NCI-H774 (cell line): Measurements from ENCODE around the gene HOXB2.

Source experiments
- DNase-seq: peaks from one replicate; lab custom pipeline; 2025; lab: John Stamatoyannopoulos, UW

Gene HOXB2

DNA sequence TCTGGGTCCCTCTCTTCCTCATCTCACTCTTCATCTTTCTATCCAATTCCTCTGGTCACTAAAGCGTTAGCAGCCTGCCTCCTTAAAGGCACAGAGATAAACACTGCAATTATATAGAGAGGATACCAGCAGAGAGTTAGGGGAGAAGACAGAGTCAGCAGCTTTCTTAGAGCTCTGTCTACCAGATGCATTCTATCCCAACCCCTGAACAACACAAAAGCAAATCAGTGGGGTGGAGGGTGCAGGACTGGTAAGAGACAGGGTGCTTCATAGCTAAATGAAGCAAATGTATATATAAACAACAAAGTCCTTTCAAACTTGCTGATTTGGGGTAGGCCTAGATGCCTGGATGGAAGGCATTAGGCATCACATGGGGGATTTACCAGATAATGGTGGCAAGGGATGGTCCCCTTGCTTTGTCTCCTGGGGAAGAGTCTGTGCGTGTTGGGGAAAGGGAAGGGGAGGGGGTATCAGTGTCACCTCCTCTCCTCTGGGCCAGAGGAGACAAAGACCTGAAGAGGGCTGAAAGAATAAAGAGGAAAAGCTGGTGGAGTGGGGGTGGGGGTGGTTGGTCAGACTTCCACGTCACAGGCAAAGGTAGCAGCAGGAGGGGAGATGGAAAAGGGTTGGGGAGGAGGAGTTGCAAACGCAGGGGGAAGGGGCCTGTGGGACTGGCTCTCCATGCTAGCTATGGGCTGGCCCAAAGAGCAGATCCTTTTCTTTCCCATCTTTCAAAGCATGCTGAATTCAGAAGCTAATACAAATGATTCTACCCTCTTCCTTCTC, 21.2 kb upstream of the HOXB2 start:
- DNase-seq: no peak

DNA sequence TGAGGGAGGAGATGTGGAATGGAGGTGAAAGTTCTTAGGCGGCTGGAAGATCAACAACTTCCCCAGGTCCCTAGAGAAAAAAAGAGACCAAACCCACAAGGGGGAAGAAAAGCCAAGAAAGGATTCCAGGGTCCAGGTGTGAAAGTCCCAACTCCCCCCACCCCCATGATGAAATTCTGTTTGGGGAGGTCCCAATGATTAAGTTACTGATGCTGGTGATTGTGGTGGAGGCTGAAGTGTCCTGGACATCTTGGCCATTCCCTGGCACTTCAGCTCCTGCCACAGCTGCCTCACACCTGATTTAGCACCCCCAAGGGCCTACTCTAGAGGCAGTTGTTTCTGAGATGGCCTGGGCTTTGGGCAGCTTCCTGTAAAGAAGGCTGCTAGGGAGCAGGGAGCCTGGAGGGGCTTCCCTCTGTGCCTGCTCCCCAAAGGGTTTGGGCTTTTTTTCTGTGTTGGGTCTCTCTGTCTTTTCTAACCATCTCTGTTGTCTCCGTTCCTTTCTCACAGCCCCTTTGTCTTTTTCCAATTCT, 20.2 kb upstream of the HOXB2 start:
- no peak for DNase-seq

DNA sequence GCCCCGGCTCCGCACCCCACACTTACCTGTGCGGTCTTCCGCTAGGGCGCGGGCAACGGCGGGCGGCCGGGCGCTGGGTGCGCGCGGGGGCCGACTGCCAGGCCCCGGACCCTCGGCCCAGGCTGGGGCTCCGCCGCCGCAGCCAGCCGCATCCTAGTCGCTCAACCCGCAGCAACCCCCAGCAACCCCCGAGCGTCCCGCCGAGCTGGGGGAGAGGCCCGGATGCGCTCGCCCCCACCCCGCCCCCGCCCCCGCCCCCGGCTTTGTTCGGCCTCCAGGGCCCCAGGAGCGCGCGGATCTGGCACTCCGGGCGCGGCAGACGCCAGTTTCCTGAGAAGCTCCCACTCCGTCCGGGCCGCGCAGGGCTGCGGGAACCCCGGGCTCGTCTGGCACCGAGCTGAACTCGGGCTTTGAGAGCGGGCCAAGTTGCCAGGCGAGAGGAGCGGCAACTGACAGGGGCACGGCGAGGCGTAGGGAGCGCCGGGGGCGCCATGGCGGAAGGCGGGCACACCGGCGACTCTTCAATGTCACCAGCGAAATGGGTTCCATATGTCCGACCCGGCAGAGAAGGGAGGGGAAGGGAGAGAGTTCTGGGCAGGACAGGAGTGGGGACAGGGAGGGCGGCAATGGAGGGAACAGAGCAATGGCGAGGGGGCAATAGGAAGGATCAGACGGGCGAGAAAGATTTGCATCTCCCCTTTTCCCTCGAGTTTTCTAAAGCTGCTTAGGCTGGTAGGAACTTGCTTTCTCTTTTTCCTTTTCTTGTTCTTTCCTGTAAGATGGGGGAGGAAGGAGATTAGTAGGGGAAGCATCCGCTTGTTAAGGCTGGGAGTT, 19.5 kb upstream of the HOXB2 start:
- DNase-seq: no peak

DNA sequence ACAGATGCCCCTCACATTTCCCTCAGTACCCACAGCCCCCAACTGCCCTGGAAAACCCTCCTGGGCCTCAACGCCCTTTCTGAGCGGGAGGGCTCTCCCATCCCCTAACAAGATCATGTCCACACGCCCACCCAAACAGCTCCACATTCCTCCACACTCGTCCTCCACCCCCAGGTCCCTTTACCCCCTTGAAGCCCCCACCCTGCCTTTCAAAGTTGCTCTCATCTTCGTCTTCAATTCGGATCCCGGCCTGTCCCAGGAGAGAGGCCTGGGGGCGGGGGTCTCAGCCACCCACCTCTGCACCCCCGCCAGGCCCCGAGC, 18.9 kb upstream of the HOXB2 start:
- DNase-seq: no peak

DNA sequence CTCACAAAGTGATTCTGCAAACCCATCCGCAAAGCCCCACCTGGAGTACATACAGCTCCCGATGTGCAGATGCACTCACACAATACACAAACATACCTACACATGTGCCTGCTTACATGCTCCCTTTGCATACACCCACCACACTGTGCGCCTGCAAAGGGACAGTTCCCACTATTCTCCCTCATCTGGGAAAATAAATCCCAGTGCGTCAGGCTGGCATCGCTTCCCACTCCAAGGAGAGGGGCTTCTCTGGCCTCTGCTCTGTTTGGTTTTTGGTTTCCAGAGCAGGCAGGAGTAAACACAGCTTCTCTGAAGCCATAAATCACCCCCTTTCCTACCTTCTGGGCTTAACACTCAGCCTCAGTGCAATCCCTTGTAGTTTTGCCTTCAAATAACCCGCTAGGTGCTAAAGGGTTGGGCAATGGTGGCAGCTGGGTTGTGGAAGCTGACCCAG, 18.5 kb upstream of the HOXB2 start:
- no peak for DNase-seq

DNA sequence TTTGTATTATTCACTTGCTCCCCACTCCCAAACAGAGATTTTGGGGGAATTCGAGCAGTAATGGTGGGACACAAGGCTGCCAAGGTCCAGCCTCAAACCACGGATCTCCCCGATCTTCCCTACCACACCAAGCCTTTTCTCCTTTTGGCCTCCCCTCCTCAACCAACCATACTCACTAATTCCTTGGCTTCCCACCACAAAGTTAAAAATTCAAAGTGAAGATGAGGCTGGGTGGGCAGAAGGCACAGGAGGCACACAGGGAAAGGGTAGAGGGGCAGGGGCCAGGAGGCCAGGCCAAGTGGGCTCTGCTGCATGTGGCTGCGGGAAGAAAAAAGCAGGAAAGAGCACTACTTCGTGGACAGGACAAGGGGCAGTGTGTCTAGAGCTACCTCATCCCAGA, 18.0 kb upstream of the HOXB2 start:
- no peak for DNase-seq

DNA sequence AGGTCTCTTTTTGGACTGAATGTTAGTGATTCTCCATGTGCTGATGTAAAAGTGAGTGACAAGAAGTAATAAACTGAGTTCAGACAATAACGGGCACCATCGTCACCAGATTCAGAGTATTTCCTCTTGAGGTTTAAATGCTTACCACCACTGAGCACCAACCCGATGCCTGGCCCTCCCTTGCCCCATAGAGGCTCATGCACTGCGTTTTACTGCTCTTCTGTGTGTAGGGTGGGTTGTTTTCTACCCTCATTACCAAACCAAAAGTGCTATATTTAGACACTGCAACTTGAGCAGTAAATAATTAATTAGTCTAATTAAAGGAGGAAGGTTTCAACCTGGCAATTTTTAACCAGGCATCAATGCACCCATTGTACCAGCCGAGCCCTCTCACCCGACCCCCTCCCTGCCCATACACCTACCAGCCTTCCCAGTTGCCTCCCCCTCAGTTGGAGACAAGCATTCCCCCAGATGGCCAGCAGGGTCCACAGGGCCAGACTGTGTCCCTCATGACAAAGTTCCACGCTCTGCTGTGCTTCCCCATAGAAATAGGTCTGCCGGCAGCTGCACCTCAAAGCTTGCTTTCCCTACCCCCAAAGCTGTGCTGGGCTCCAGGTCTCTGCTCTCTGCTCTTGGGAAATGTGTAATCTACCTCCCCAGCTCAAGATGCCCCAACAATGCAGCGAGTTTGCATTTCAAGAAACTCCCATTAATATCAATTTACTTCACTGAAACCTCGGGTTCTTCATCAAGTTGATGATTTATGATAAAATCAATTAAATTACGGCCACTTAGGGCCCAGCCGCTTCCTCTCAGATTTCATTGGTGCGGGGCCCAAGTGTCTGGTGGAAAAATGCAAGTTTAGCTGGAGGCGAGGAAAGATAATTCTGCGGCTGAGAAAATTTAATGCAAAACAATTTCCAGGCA, 17.2 kb upstream of the HOXB2 start:
- no peak for DNase-seq

DNA sequence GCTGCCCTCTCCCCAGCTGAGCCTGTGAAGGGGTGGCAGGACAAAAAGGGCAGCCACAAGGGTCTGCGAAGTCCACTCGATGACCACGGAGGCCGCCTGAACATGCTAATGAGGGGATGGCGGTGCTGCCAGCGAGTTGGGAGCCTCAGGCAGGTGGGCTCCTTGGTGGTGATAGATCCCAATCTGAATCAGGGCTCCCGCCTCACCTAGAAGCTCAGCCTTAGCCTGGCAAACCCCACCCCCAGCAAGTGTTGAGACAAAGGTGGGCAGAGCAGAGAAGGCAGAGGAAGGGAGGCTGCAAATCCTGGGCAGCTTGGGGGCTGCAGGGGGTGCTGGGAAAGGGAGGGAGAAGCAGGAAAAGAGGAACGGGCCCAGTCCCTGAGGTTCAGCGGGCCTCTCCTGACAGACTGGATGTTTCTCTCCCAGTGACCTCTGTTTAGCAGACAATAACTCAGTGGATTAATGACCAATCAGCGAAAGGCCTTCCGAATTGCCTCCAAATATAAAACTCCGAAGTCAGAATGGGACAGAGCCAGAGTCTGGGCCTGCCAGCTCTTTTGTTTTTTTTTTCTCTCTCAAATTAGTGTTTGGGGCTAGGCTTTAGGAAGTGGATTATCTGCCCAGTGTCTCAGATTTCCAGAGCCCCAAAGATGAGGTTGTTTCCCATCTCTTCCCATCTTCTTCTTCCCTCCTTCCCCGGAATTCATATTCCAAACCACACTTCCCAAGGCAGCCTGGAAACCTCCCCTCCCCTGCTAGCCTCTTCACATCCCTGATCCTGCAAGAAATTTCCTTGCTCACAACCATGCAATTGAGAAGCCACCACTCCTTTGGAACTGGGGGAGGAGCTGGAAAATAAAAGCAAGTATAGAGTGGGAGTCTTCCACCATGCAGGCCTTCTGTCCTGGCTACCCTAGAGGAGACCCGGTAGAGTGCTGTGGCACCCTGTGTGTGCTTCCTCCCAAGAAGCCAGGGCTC, 15.2 kb upstream of the HOXB2 start:
- DNase-seq: no peak

DNA sequence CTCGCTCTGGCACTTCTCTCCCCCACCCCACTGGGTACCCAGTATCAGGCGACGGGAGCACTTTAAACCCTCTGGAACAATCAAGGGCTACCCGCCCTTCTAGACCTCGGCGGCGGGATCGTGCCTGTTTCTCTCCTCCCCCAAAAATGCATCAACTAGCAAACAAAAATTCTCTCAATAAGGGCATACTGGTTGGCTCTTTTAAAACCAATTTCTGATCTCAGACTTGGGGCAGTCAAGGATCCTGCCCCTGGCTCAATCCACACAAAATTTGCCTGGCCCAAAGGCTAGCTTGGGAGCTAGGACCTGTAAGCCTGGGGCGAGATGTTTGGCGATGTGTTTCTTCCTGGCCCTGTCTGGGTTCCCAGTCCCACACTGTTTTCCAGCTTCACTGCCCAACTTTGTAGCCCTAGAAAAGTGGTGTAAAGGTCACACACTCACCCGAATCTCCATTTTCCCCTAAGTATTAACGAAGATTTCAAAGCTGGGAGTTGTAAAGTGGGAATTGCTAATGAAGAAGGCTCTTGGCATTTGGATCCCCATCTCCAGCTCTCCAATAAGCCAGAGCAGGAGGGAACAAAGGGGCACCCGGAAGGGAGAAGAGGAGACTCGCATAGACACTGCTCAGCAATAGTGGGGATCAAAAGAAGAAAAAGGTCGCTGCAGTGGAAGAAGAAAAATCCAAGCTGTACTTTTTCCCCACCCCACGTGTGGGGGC, 14.4 kb upstream of the HOXB2 start:
- DNase-seq: no peak

DNA sequence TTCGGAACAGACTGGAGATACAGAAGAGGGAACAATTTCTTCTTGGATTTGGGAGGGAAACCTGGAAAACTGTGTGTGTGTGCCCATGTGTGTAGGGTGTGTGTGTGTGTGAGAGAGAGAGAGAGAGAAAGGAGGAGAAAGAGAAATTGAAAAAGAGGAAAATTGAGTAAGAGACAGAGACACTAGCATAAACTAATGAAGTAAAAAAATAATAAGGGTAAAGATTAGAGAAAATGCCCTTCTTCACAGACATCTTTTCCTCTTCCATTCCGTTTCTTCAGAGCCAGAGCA, 13.9 kb upstream of the HOXB2 start:
- no peak for DNase-seq

DNA sequence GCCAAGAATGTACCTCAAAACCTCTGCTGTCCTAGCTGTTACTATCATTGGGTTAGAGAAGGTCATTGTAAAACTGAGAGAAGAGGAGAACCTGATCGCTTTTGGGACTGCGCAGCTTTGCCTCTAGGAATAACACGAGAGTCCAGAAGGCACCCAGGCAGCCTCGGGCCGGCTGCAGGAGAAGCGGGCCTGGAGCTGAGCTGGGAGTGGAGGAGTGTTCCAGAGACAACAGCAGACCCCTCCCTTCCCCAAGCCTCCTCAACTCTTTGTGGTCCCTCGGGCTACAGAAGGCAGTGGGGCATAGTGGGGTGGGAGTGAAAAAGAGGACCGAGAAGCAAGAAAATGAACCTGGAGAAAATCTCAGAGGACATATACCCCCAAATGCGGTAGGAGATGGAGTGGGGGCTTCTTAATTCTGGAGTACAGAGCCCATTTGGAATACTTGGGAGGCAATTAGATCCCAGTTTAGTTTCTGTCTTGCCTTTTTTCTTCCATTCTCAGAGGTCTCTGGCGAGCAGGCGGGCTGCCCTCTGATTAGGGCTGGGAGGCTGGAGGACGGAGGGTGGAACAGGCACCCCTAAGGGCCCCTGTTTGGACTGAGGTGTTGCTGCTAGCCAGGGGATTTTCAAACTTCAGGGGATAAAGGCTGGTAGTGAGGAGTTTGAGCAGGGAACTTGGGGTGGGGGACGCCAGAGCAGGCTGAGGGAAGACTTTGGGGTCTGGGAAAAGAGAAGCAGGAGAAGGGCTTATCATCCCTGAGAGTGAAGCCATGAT, 13.3 kb upstream of the HOXB2 start:
- DNase-seq: no peak

DNA sequence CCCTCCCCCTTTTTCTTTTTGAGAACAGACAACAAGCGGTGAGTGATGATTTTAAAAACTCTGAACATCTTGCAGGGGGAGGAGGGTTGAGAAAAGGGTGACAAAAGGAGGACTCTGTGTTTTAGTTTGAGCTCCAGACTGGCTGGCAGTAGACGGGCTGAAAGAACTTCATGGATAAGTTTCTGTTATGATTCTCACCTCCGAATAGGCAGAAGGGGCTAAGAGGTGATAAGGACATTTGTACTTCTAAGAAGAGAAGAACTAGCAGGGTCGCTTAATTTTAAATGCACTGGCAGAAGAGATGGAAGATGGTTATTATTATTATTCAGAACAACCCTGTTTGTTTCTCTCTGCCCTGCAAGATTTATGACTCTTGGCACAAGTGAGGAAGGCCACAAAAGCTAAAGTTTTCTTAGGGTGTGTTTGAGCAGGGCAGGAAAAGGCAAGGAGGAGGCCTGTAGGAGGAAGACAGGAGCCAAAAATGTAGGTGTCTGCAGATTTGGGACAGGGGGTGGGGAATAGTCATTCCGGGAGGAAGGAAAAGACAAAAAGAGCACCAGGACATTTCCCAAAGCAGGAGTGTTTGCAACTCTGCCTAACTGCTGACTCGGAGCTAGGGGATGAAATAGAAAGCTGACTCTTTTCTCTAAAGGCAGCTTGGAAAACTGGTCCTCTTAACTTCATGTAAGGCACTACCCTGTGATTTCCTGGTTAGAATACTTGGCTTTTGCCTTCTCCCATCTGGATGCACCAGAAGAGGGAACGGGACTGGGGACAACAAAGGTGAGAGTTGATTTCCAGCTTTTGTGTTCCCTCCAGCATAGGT, 11.9 kb upstream of the HOXB2 start:
- no peak for DNase-seq

DNA sequence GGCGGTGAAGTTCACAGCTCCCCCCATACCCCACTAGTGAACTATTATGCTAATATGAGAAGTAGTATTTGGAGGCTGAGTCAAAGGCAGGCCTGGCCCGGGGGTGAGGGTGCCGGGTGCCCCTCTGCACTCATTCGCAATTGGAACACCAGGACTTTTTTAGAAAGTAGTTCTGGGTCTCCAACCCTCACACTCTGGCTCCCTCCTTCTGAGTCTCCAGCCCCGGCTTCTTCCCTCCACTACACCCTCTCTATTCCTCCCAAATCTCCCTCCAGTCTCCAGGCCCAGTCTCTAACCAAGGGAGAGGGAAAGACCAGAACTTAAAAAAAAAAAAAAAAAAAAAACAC, 11.3 kb upstream of the HOXB2 start:
- DNase-seq: no peak

DNA sequence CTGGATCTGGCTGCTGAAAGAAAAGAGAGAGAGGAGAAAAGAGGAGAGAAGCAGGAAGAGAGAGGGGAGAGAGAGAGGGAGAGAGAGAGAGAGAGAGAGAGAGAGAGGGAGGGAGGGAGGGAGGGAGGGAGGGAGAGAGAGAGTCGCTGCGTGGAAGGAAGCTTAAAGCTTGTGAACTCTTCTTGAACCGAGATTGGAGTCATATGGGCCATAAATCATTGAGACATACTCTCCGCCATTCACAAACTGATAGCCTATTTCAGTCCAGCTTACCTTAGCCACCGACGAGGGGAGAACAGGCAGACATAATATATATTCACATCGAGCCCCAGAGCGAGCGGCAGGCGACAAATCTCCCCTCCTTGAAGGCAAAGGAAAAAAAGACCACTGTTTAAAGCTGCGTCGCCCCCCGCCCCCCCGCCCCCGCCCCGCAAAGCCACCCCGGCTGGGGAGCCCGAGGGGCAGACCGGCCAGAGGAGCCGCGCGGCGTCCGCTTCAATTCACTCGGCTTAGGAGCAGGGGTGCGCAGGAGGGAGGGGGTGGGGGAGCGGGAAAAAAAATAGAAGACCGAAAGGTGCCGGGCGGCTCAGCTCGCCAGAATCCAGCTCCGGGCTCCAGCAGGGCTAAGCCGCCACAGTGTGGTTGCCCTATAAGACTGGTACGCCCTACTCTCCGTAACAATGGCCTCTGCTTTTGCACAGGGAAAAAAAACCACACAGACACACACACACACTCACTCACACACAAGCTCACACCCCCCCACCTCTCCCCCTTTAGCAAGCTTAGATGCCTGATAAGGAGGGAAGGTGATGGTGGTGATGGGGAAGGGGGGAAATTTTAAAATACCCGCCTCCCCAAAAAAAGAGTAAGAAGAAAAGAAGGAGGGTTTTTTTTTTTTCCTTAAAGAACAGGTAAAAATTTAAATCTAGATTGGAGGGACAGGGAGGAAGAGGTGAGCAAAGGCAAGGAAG, 10.6 kb upstream of the HOXB2 start:
- peak; percentile 78 for DNase-seq

DNA sequence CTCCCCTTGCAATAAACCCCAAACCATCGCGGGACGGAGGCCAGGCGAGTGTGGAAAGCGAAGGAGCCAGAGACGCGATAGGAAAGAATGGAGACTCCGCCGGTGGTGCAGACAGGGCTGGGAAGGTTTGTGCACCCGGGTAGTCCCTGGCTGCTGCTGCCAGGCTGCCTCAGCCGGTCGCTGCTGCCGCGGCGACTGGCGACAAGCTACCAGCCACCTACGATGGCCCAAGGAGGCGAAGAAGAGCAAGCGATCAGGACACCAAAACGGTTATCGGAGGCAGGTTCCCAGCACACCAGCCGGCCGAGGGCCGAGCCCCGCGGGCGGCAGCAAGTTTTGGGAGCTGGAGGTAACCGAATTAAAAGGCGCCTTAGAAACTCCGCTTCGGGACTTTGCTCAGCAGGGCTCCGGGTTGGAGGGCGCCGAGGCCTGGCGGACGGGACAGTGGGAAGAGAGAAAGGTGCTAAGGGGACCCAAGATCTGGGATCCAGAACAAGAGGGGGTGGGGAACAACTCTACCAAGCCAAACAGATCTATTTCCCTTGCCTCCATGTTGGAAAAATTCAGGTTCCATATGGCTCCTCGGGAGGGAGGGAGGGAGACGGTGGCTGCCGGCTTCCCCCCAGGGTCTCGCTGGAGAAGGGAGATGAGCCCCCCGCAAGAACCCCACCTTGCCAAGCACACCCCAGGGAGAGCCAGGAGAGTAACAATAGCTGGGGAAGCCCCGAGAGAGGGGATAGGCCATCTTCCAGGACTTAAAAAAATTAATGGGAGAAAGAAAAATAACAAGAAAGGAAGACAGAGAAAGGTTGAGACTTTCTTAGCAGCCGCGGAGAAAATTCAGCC, 9.7 kb upstream of the HOXB2 start:
- no peak for DNase-seq

DNA sequence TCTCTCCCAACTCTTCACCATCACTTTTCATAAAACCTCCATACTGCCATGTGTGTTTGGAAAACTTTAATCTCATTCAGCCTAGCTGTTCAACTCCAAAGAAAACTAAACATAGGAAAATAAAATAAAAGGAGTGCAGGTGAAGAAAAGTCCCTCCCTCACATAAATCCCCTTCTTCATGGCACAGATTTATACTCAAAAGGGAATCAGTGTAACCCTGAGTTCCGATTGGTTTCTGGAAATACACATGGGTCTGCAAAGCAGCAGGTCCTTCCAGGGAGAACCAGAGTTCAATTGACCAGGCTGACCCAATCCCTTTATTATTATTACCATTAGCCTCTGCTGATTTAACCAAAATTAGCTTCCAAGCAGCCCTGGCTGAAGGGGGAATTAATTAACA, 8.9 kb upstream of the HOXB2 start:
- no peak for DNase-seq

DNA sequence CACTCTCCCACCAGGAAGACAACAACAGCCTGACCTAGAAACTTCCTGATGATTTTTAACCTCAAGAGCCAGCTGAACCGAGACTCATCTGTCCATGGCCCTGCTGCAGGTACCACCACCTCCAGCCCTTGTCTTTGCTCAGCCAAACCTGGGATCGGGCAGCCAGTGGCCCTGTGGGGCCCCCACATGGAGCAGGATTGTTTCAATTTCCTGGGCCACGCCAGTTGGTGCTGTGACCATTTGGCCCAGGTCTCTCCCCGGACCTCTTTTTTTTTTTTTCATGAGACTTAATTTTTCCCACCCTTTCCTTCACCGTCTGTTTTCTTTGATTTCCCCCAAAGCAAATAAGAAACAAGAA, 8.3 kb upstream of the HOXB2 start:
- no peak for DNase-seq
